PC-9 (cell line): ENCODE data around the gene SEC22A. TPM values are rescaled to one million over a fixed set of nuclear protein-coding genes. Genes with fewer than 3 reads are reported as not detected.

Source experiments
- BruUV-seq: library from RNA; stranded (reverse); fragments of 400-500 nt; replicated peaks from 2 replicates; lab custom pipeline; 2021; lab: Mats Ljungman, UMichigan
- CTCF ChIA-PET: fragments of 300-600 bp; sonication (Branson Sonifier 250); formaldehyde crosslinking; loops from one replicate; lab custom pipeline; 2022; ENCODE audit warnings: antibody characterized with exemption; lab: Charles Lee
- POLR2A ChIA-PET: fragments of 300-600 bp; sonication (Branson Sonifier 250); formaldehyde crosslinking; loops from one replicate; lab custom pipeline; 2022; ENCODE audit warnings: antibody characterized with exemption; ENCODE audit not compliant: unreplicated experiment; lab: Charles Lee
- DNase-seq, 2 experiments: peaks; one replicate each; pipeline versions ENCODE4 v3.0.0 to v3.0.0-alpha.2; 2015 to 2022; ENCODE audit warnings: mixed read lengths in 1 of 2
- H2AFZ ChIP-seq: fragments of 200-600 bp; sonication (generic); 2 replicates; pipeline ENCODE4 v1.8.1; 2017; ENCODE audit warnings: antibody characterized with exemption
- H3F3A ChIP-seq: fragments of 200-600 bp; sonication (generic); 2 replicates; pipeline ENCODE4 v1.8.1; 2017; ENCODE audit warnings: antibody characterized with exemption, mild to moderate bottlenecking, low read depth; ENCODE audit not compliant: insufficient read depth
- H3K27ac ChIP-seq: fragments of 200-600 bp; sonication (generic); 2 replicates; pipeline ENCODE4 v1.6.1; 2016; ENCODE audit warnings: mixed run types
- H3K27me3 ChIP-seq: fragments of 200-600 bp; sonication (generic); 2 replicates; pipeline ENCODE4 v1.6.1; 2016; ENCODE audit warnings: low read depth, mixed run types; ENCODE audit not compliant: insufficient read depth
- H3K36me3 ChIP-seq: fragments of 200-600 bp; sonication (generic); 2 replicates; pipeline ENCODE4 v1.6.1; 2016; ENCODE audit warnings: low read depth, mixed run types
- H3K4me1 ChIP-seq: fragments of 200-600 bp; sonication (generic); replicated peaks from 2 replicates; pipeline ENCODE4 v1.6.1; 2016; ENCODE audit warnings: mixed run types; ENCODE audit not compliant: insufficient read depth
- H3K4me2 ChIP-seq: fragments of 200-600 bp; sonication (generic); 2 replicates; pipeline ENCODE4 v1.6.1; 2017; ENCODE audit warnings: mixed run types
- H3K4me3 ChIP-seq: fragments of 200-600 bp; sonication (generic); 2 replicates; pipeline ENCODE4 v1.6.1; 2016; ENCODE audit warnings: mixed run types
- H3K79me2 ChIP-seq: fragments of 200-600 bp; sonication (generic); 2 replicates; pipeline ENCODE4 v1.6.1; 2017; ENCODE audit warnings: low read depth, mixed run types
- H3K9me2 ChIP-seq: fragments of 200-600 bp; sonication (generic); 2 replicates; pipeline ENCODE4 v1.8.1; 2017; ENCODE audit warnings: mild to moderate bottlenecking; ENCODE audit not compliant: insufficient read depth
- H3K9me3 ChIP-seq: fragments of 200-600 bp; sonication (generic); 2 replicates; pipeline ENCODE4 v1.8.1; 2016; ENCODE audit warnings: low read depth; ENCODE audit not compliant: insufficient read depth
- H4K20me1 ChIP-seq: fragments of 200-600 bp; sonication (generic); 2 replicates; pipeline ENCODE4 v1.8.1; 2017; ENCODE audit not compliant: insufficient read depth
- CTCF ChIP-seq: fragments of 200-600 bp; sonication (generic); conservative IDR thresholded peaks from 2 replicates; pipeline ENCODE4 v1.6.1; 2017; ENCODE audit warnings: mixed run types, antibody characterized with exemption, mild to moderate bottlenecking, moderate library complexity
- EZH2 ChIP-seq: fragments of 200-600 bp; sonication (generic); IDR thresholded peaks from 2 replicates; pipeline ENCODE4 v1.8.0; 2017; ENCODE audit warnings: antibody characterized with exemption, low read depth
- intact Hi-C: fragments of 100-400 bp; cut with micrococcal nuclease; formaldehyde crosslinking; loops from one replicate; pipeline ENCODE4 v1.10.0; 2022; ENCODE audit not compliant: unreplicated experiment
- total RNA-seq: library from RNA; stranded (reverse); gene quantifications from 2 replicates; pipeline ENCODE4 v1.2.3, GENCODE V29; 2021

Gene SEC22A
- total RNA-seq, 1 experiment from 2014 or later = 20.2 TPM

- no peaks in the 10 kb centered on the region for H3K27me3 ChIP-seq
- no TSS peak for BruUV-seq
- no peak overlapping the region for H2AFZ ChIP-seq
- H3K79me2 ChIP-seq = no peaks in the 10 kb centered on the region
- no peaks in the 10 kb centered on the region for H3K9me2 ChIP-seq
- no peaks in the 10 kb centered on the region for H3K36me3 ChIP-seq
- H3K4me2 ChIP-seq = no peak overlapping the region
- no peak overlapping the region for H3K27ac ChIP-seq
- no peaks in the 10 kb centered on the region; the same call in 1 of the 2 replicates for H4K20me1 ChIP-seq
- no peak overlapping the region for H3K4me3 ChIP-seq
- intact Hi-C loops = no loop called here
- no peak for TF ChIP-seq CTCF
- no peak for TF ChIP-seq EZH2
- H3K4me1 ChIP-seq = 0 out of 2 replicates have a peak, but pooled peaks cover 4% of the 10 kb centered on the region
- H3K9me3 ChIP-seq = no peaks in the 10 kb centered on the region
- no peak for DNase-seq
- no peaks in the 10 kb centered on the region for H3F3A ChIP-seq
- ChIA-PET CTCF (no interaction called here), POLR2A (no interaction called here)
These were observed 95.3 kb downstream of the SEC22A start for GRCh38 chr3:123296836-123297626.

DNA sequence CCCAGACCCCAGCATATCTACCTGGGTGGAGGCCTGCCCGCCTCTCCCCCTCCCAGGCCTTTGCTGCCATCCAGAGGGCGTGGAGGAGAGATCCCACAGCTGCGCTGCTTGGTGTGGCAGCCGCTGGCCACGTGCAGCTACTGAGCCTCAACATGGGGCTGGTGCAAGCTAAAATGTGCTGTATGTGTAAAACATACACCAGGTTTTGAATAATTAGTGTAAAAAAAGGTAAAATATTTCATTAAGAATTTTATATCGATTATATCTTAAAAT, 95.8 kb downstream of the SEC22A start:
- Histone ChIP-seq H3K4me1 (0 out of 2 replicates have a peak, but pooled peaks cover 4% of the 10 kb centered on the region), H3K27me3 (no peaks in the 10 kb centered on the region), H3K4me3 (no peak overlapping the region), H3K27ac (no peak overlapping the region), H3K79me2 (no peaks in the 10 kb centered on the region), H3K4me2 (no peak overlapping the region), H2AFZ (no peak overlapping the region), H3K9me2 (no peaks in the 10 kb centered on the region), H4K20me1 (no peaks in the 10 kb centered on the region; the same call in 1 of the 2 replicates), H3K9me3 (no peaks in the 10 kb centered on the region), H3F3A (no peaks in the 10 kb centered on the region), H3K36me3 (no peaks in the 10 kb centered on the region)
- CTCF ChIA-PET = no interaction called here
- no TSS peak for BruUV-seq
- no peak for DNase-seq
- TF ChIP-seq EZH2 = no peak
- TF ChIP-seq CTCF = no peak
- POLR2A ChIA-PET = no interaction called here
- intact Hi-C loops = no loop called here

GRCh38 chr3:123298903-123299302, 97.2 kb downstream of the SEC22A start:
- ChIA-PET CTCF (no interaction called here), POLR2A (no interaction called here)
- Histone ChIP-seq H3K9me3 (no peaks in the 10 kb centered on the region), H3K36me3 (no peaks in the 10 kb centered on the region), H3F3A (no peaks in the 10 kb centered on the region), H3K4me2 (no peak overlapping the region), H3K79me2 (no peaks in the 10 kb centered on the region), H3K4me1 (0 out of 2 replicates have a peak, but pooled peaks cover 4% of the 10 kb centered on the region), H3K27ac (no peak overlapping the region), H2AFZ (no peak overlapping the region), H3K27me3 (no peaks in the 10 kb centered on the region), H3K9me2 (no peaks in the 10 kb centered on the region), H4K20me1 (no peaks in the 10 kb centered on the region; the same call in 1 of the 2 replicates), H3K4me3 (no peak overlapping the region)
- TF ChIP-seq CTCF (no peak), EZH2 (no peak)
- no peak for DNase-seq
- intact Hi-C loops = no loop called here
- no TSS peak for BruUV-seq
